GM21737 (cell line): ENCODE results near the gene SP9.

ENCODE experiments used
- ATAC-seq: cut with Tn5 transposase; IDR thresholded peaks from one replicate; pipeline ENCODE4 v1.9.1; 2021; ENCODE audit warnings: mild to moderate bottlenecking, moderate library complexity; ENCODE audit not compliant: unreplicated experiment

SP9 gene

GRCh38 chr2:174334781-174335251 is at the start of gene SP9:
Gene SP9, plus strand, starts transcription at chr2:174334954. Its CDS starts 139 bp downstream, at chr2:174335093.
- no peak for ATAC-seq

- ATAC-seq: no peak
These were observed 48.6 kb upstream of the SP9 start for GRCh38 chr2:174286172-174286571.

GRCh38 chr2:174292908-174293307 is 41.8 kb upstream of the SP9 start:
- no peak for ATAC-seq

- ATAC-seq: no peak
These were observed 34.6 kb upstream of the SP9 start for GRCh38 chr2:174300114-174300513.

- no peak for ATAC-seq
These were observed 22.0 kb upstream of the SP9 start for GRCh38 chr2:174312581-174313234.

GRCh38 chr2:174322149-174322548 is 12.6 kb upstream of the SP9 start:
- no peak for ATAC-seq

GRCh38 chr2:174322746-174323145 is 12.0 kb upstream of the SP9 start:
- ATAC-seq: no peak

GRCh38 chr2:174324530-174324929 is 10.2 kb upstream of the SP9 start:
- ATAC-seq: no peak

GRCh38 chr2:174325373-174326160 is 9.2 kb upstream of the SP9 start:
- no peak for ATAC-seq

GRCh38 chr2:174326161-174327020 is 8.4 kb upstream of the SP9 start:
- no peak for ATAC-seq

GRCh38 chr2:174327021-174327840 is 7.5 kb upstream of the SP9 start:
- ATAC-seq: no peak

- ATAC-seq: no peak
These were observed 7.0 kb upstream of the SP9 start for GRCh38 chr2:174327841-174328113.

GRCh38 chr2:174328114-174328960 is 6.4 kb upstream of the SP9 start:
- no peak for ATAC-seq

GRCh38 chr2:174328961-174329715 is 5.6 kb upstream of the SP9 start:
- ATAC-seq: no peak

- no peak for ATAC-seq
These were observed 3.7 kb upstream of the SP9 start for GRCh38 chr2:174330945-174331594.

GRCh38 chr2:174331595-174332216 is 3.0 kb upstream of the SP9 start:
- ATAC-seq: no peak

GRCh38 chr2:174332217-174332963 is 2.4 kb upstream of the SP9 start:
- ATAC-seq: no peak

GRCh38 chr2:174333017-174333371 is 1.8 kb upstream of the SP9 start:
- no peak for ATAC-seq
